Measurements from ENCODE around the gene ZFP36L2. TPM values are rescaled to one million over a fixed set of nuclear protein-coding genes. Genes with fewer than 3 reads are reported as not detected.

Gene ZFP36L2
- total RNA-seq, 4 donors from 2014 or later = 114 to 305 (median 208) TPM

DNA sequence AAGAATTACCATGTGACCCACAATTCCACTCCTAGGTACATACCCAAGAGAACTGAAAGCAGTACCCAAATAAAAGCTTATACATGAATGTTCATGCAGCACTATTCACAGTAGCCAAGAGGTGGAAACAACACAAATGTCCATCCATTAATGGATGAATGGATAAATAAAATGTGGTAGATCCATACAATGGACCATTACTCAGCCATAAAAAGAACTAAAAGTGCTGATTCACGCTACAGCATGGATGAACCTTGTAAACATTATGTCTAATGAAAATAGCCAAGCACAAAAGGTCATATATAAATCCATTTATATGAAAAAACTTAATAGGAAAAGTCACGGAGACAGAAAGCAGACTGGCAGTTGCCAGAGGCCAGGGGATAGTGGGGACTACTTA lies 23.6 kb upstream of the ZFP36L2 start:
- Histone ChIP-seq H3K27me3 (no peaks in the 10 kb centered on the region), H3K36me3 (no peaks in the 10 kb centered on the region), H3K9me3 (no peaks in the 10 kb centered on the region), H3K27ac (peak overlapping the region; percentile 80 to 88 (median 82)), H3K4me1 (peaks cover 0 to 19% (median 6%) of the 10 kb centered on the region in 4 donors), H3K4me3 (no peak overlapping the region)
- no peak for DNase-seq
- TF ChIP-seq POLR2A (IDR thresholded peaks at IDR 0.05) = no peak
- TF ChIP-seq CTCF (IDR thresholded peaks at IDR 0.05) = no peak
- TF ChIP-seq EP300 (IDR thresholded peaks at IDR 0.05; ENCODE audit: low read depth) = no peak
- no peak for TF ChIP-seq POLR2AphosphoS5 (IDR thresholded peaks at IDR 0.05)
- in situ Hi-C loops (cut with MboI; ENCODE audit: low pct_ligation_motif_present in 1 of 4, low pct_unique_long_range_greater_than_20kb in 1 of 4, low sequenced_read_pairs in 3 of 4) (loop anchor here in 1 of 4 donors (25.0 kb wide), 1 partner anchor 413 kb away; no protein-coding TSS in a partner anchor), intact Hi-C loops (cut with DNase I; ENCODE audit: low total_unique reads) (no loop called here)
- WGBS, 2 donors (ENCODE audit: low coverage in 1 of 2) = 95 to 96% methylated on average over 2 of the region's 2 CpGs

DNA sequence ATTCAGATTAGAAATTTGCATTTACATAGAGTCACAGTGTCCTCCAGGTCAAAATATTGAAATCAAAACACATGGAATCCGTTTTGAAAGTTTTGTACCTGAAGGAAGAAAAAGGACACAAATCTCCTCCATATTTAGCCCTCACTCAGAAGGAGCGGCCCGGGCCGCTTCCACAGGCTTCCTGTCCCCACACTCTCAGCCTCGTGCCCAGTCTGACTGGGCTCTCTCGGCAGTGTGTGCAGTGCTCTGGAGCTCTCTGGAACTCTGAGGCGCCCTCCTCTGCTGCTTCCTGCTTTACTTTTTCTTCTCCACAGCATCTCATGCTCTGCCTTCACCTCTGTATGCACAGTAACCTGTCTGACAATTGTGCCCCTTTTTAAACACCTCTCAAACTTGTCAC lies 22.2 kb upstream of the ZFP36L2 start:
- TF ChIP-seq POLR2AphosphoS5 (IDR thresholded peaks at IDR 0.05) = no peak
- no peak for TF ChIP-seq EP300 (IDR thresholded peaks at IDR 0.05; ENCODE audit: low read depth)
- no peak for TF ChIP-seq CTCF (IDR thresholded peaks at IDR 0.05)
- no peak for TF ChIP-seq POLR2A (IDR thresholded peaks at IDR 0.05)
- in situ Hi-C loops (cut with MboI; ENCODE audit: low pct_ligation_motif_present in 1 of 4, low pct_unique_long_range_greater_than_20kb in 1 of 4, low sequenced_read_pairs in 3 of 4) = loop anchor here in 2 of 4 donors (25.0 kb wide), 1 partner anchor 411 kb away; no protein-coding TSS in a partner anchor
- Histone ChIP-seq H3K4me3 (no peak overlapping the region), H3K27me3 (no peaks in the 10 kb centered on the region), H3K4me1 (peaks cover 0 to 17% (median 6%) of the 10 kb centered on the region in 4 donors), H3K36me3 (no peaks in the 10 kb centered on the region), H3K27ac (no peak overlapping the region), H3K9me3 (no peaks in the 10 kb centered on the region)
- 92 to 100% methylated on average over 1 to 7 of the region's 7 CpGs for WGBS, 2 donors (ENCODE audit: low coverage in 1 of 2)
- intact Hi-C loops (cut with DNase I; ENCODE audit: low total_unique reads) = loop anchor here (10.0 kb wide), 1 partner anchor 146 kb away; no protein-coding TSS in a partner anchor
- DNase-seq = no peak

- no peak overlapping the region for H3K27ac ChIP-seq
- H3K27me3 ChIP-seq = no peaks in the 10 kb centered on the region
- in situ Hi-C loops (cut with MboI; ENCODE audit: low pct_ligation_motif_present in 1 of 4, low pct_unique_long_range_greater_than_20kb in 1 of 4, low sequenced_read_pairs in 3 of 4) (loop anchor here in 2 of 4 donors (25.0 kb wide), 1 partner anchor 409 kb away; no protein-coding TSS in a partner anchor), intact Hi-C loops (cut with DNase I; ENCODE audit: low total_unique reads) (loop anchor here (10.0 kb wide), 1 partner anchor 148 kb away; no protein-coding TSS in a partner anchor)
- peaks cover 0 to 14% (median 6%) of the 10 kb centered on the region in 4 donors for H3K4me1 ChIP-seq
- WGBS, 2 donors (ENCODE audit: low coverage in 1 of 2) = 96 to 100% methylated on average over 1 to 3 of the region's 3 CpGs
- no peaks in the 10 kb centered on the region for H3K9me3 ChIP-seq
- no peaks in the 10 kb centered on the region for H3K36me3 ChIP-seq
- no peak overlapping the region for H3K4me3 ChIP-seq
- TF ChIP-seq POLR2A (IDR thresholded peaks at IDR 0.05) (no peak), CTCF (IDR thresholded peaks at IDR 0.05) (no peak), EP300 (IDR thresholded peaks at IDR 0.05; ENCODE audit: low read depth) (no peak), POLR2AphosphoS5 (IDR thresholded peaks at IDR 0.05) (no peak)
- DNase-seq = no peak
These were observed 20.2 kb upstream of the ZFP36L2 start for GRCh38 chr2:43246641-43247040.

- intact Hi-C loops (cut with DNase I; ENCODE audit: low total_unique reads) (loop anchor here (10.0 kb wide), 1 partner anchor 153 kb away; no protein-coding TSS in a partner anchor), in situ Hi-C loops (cut with MboI; ENCODE audit: low pct_ligation_motif_present in 1 of 4, low pct_unique_long_range_greater_than_20kb in 1 of 4, low sequenced_read_pairs in 3 of 4) (loop anchor here in 2 of 4 donors (25.0 kb wide), 1 partner anchor 404 kb away; no protein-coding TSS in a partner anchor)
- 99% methylated on average over 10 of the region's 10 CpGs; no CpG with 5 or more reads in 1 of the 2 donors for WGBS, 2 donors (ENCODE audit: low coverage in 1 of 2)
- no peaks in the 10 kb centered on the region for H3K27me3 ChIP-seq
- no peaks in the 10 kb centered on the region for H3K36me3 ChIP-seq
- no peaks in the 10 kb centered on the region for H3K9me3 ChIP-seq
- no peak overlapping the region for H3K4me3 ChIP-seq
- DNase-seq = no peak
- TF ChIP-seq POLR2A (IDR thresholded peaks at IDR 0.05) (no peak), POLR2AphosphoS5 (IDR thresholded peaks at IDR 0.05) (no peak)
- H3K27ac ChIP-seq = no peak overlapping the region
- H3K4me1 ChIP-seq = peaks cover 0 to 3% (median 0%) of the 10 kb centered on the region in 4 donors
These were observed 15.2 kb upstream of the ZFP36L2 start for GRCh38 chr2:43241558-43241957.

Data from transverse colon (tissue), 4 donors.